ENCODE results near the gene PPM1K. TPM values are rescaled to one million over a fixed set of nuclear protein-coding genes. Genes with fewer than 3 reads are reported as not detected.

Gene PPM1K
- total RNA-seq, 4 donors from 2014 or later: 7.0 to 75.1 (median 14.2) TPM

- no peak for TF ChIP-seq POLR2A (IDR thresholded peaks at IDR 0.05)
- no peaks in the 10 kb centered on the region for H3K4me1 ChIP-seq
- DNase-seq: no peak
- no peaks in the 10 kb centered on the region for H3K27me3 ChIP-seq
- H3K36me3 ChIP-seq: no peaks in the 10 kb centered on the region
- H3K27ac ChIP-seq: no peak overlapping the region
- H3K4me3 ChIP-seq: no peak overlapping the region
- H3K9me3 ChIP-seq: no peaks in the 10 kb centered on the region
Observed at GRCh38 chr4:88208156-88208555, 76.2 kb downstream of the PPM1K start.

Small RNA genes lying within 50 kb of the gene (small RNA-seq; reads per million reads assigned to genes)
- gene RF00019 (0 reads per million in 2 donors), gene RNU6-1298P (0 reads per million in 2 donors)

Other genes starting within 250 kb of the PPM1K start
- 100 to 1,000 TPM in 3 of 4 donors, 10 to 100 TPM in 1; 17.3 to 272 (median 125) TPM for gene ABCG2, start 125.9 kb downstream of the PPM1K start, total RNA-seq
- 10 to 100 TPM in 1 of 4 donors, 1 to 10 TPM in 3; 5.8 to 17.2 (median 9.5) TPM for gene HERC6, start 94.3 kb upstream of the PPM1K start, total RNA-seq
- 10 to 100 TPM in 1 of 4 donors, 1 to 10 TPM in 3; 2.8 to 12.4 (median 4.0) TPM for gene HERC5, start 172.6 kb upstream of the PPM1K start, total RNA-seq
- gene PYURF, start 239.2 kb upstream of the PPM1K start, total RNA-seq: 10 to 100 TPM; 54.0 to 94.9 (median 67.2) TPM

All from Peyer's patch (tissue), 4 donors.